HL-60/S4 (cell line): ENCODE data around the gene SBF1.
"Not testable (repeated sequence)": the region's sequence is repeated elsewhere in the genome, so short reads cannot be mapped to it uniquely, and the experiment has no call there.

Source experiments
- in situ Hi-C: fragments of 300-500 bp; cut with MboI; formaldehyde crosslinking; loops from 2 replicates; pipeline ENCODE4 v1.14.3; 2022; ENCODE audit warnings: low sequenced_read_pairs

Gene SBF1

GRCh38 chr22:50474710-50475651, at the start of gene SBF1:
SBF1 (minus strand) TSS chr22:50475035; CDS start chr22:50474840, 195 bp downstream.
- in situ Hi-C loops, result no loop called here

- in situ Hi-C loops, result no loop called here
Observed at GRCh38 chr22:50523806-50524675, 49.2 kb upstream of the SBF1 start.

- in situ Hi-C loops, result no loop called here
Observed at GRCh38 chr22:50523458-50523805, 48.6 kb upstream of the SBF1 start.

GRCh38 chr22:50522806-50523438, 48.1 kb upstream of the SBF1 start:
- in situ Hi-C loops, result no loop called here

GRCh38 chr22:50522208-50522805, 47.5 kb upstream of the SBF1 start:
- in situ Hi-C loops, result no loop called here

GRCh38 chr22:50521710-50522109, 46.9 kb upstream of the SBF1 start:
- in situ Hi-C loops, result no loop called here

GRCh38 chr22:50520826-50521453, 46.1 kb upstream of the SBF1 start:
- in situ Hi-C loops, result no loop called here

GRCh38 chr22:50520184-50520583, 45.3 kb upstream of the SBF1 start:
- in situ Hi-C loops, result not testable (repeated sequence)

- in situ Hi-C loops, result no loop called here
Observed at GRCh38 chr22:50519151-50519550, 44.3 kb upstream of the SBF1 start.

GRCh38 chr22:50518606-50519005, 43.8 kb upstream of the SBF1 start:
- in situ Hi-C loops, result no loop called here

- in situ Hi-C loops, result no loop called here
Observed at GRCh38 chr22:50517495-50518260, 42.8 kb upstream of the SBF1 start.

GRCh38 chr22:50516891-50517290, 42.1 kb upstream of the SBF1 start:
- in situ Hi-C loops, result no loop called here

- in situ Hi-C loops, result no loop called here
Observed at GRCh38 chr22:50516068-50516467, 41.2 kb upstream of the SBF1 start.

- in situ Hi-C loops, result no loop called here
Observed at GRCh38 chr22:50513175-50513574, 38.3 kb upstream of the SBF1 start.

- in situ Hi-C loops, result no loop called here
Observed at GRCh38 chr22:50508897-50509296, 34.1 kb upstream of the SBF1 start.

GRCh38 chr22:50507991-50508884, 33.4 kb upstream of the SBF1 start, which contains the start of gene NCAPH2:
NCAPH2 (plus strand) TSS chr22:50508224; CDS start chr22:50508338, 114 bp downstream.
- in situ Hi-C loops, result no loop called here

GRCh38 chr22:50507421-50507990, 32.7 kb upstream of the SBF1 start, which contains the start of gene LMF2:
LMF2 (minus strand) TSS chr22:50507702; CDS start chr22:50507675, 27 bp downstream.
- in situ Hi-C loops, result no loop called here
